HepG2 (cell line): ENCODE results near the gene RPS6KL1. TPM values are rescaled to one million over a fixed set of nuclear protein-coding genes. Genes with fewer than 3 reads are reported as not detected.

Experiments used
- DMAP1 ChIP-seq: IDR thresholded peaks from 2 replicates; pipeline ENCODE4 v1.6.1; 2016
- RFX3 ChIP-seq: IDR thresholded peaks from 2 replicates; pipeline ENCODE4 v1.6.1; 2016; ENCODE audit warnings: missing biosample characterization, missing genetic modification reagents
- TBX3 ChIP-seq: fragments of 450-650 bp; IDR thresholded peaks from 2 replicates; pipeline ENCODE4 v1.6.1; 2017; ENCODE audit warnings: antibody characterized with exemption, mild to moderate bottlenecking, inconsistent platforms, borderline replicate concordance
- ZEB1 ChIP-seq: IDR thresholded peaks from 2 replicates; pipeline ENCODE4 v1.6.1; 2012; ENCODE audit warnings: mild to moderate bottlenecking, low read depth, inconsistent platforms; ENCODE audit not compliant: insufficient replicate concordance
- ZNF383 ChIP-seq: sonication (generic); formaldehyde crosslinking; IDR thresholded peaks from 2 replicates; pipeline ENCODE4 v1.4.0; 2020; ENCODE audit warnings: missing genetic modification reagents, mild to moderate bottlenecking, borderline replicate concordance
- ZNF674 ChIP-seq: sonication (generic); formaldehyde crosslinking; IDR thresholded peaks from 2 replicates; pipeline ENCODE4 v1.5.0; 2020; ENCODE audit warnings: low read depth, mild to moderate bottlenecking, missing genetic modification reagents
- ZNF737 ChIP-seq: sonication (generic); formaldehyde crosslinking; IDR thresholded peaks from 2 replicates; pipeline ENCODE4 v1.5.0; 2020; ENCODE audit warnings: missing genetic modification reagents, mild to moderate bottlenecking, borderline replicate concordance
- ZNF878 ChIP-seq: sonication (generic); formaldehyde crosslinking; IDR thresholded peaks from 2 replicates; pipeline ENCODE4 v1.8.1; 2023; ENCODE audit warnings: mild to moderate bottlenecking, missing genetic modification reagents, moderate library complexity
- polyA plus RNA-seq, 8 experiments: library from polyadenylated mRNA; depleted of rRNA in 3 of 8; stranded (reverse) in 7 of 8; unstranded in 1 of 8; fragments of >200 nt; fragmentation: Illumina TruSeq in 4 of 8; extraction: Trizol in 4 of 8; gene quantifications; 2 replicates each; pipeline versions ENCODE4 v1.2.1 to v1.2.3, GENCODE V29; 2011 to 2016; ENCODE audit warnings: low read depth in 4 of 8, missing spikeins in 1 of 8, mixed read lengths in 1 of 8; ENCODE audit not compliant: insufficient read depth in 1 of 8
- total RNA-seq, 5 experiments: library from RNA; depleted of rRNA; stranded (reverse); fragments of >200 nt; fragmentation: Illumina TruSeq; extraction: Trizol; gene quantifications; 2 replicates each; pipeline ENCODE4 v1.2.3, GENCODE V29; 2016; ENCODE audit warnings: low read depth in 1 of 5
- TF ChIP-seq, protein P1 (sequence below): sonication (generic); formaldehyde crosslinking; IDR thresholded peaks from 2 replicates; pipeline ENCODE4 v1.4.0; 2020; ENCODE audit warnings: missing genetic modification reagents
- TF ChIP-seq, protein P2 (sequence below): IDR thresholded peaks from 2 replicates; pipeline ENCODE4 v1.4.0; 2020; ENCODE audit warnings: mild to moderate bottlenecking, missing genetic modification reagents
- TF ChIP-seq, protein P3 (sequence below): sonication (generic); formaldehyde crosslinking; IDR thresholded peaks from 2 replicates; pipeline ENCODE4 v1.4.0; 2020; ENCODE audit warnings: missing genetic modification reagents, borderline replicate concordance
- TF ChIP-seq, protein P4 (sequence below): sonication (generic); formaldehyde crosslinking; IDR thresholded peaks from 2 replicates; pipeline ENCODE4 v1.4.0; 2020; ENCODE audit warnings: missing genetic modification reagents

RPS6KL1 gene
- total and polyA plus RNA-seq, 2 of the 13 experiments (the other 11 are each of a cell fraction or from before 2014, with no cell fraction given), result 6.5 to 11.5 TPM

DNA sequence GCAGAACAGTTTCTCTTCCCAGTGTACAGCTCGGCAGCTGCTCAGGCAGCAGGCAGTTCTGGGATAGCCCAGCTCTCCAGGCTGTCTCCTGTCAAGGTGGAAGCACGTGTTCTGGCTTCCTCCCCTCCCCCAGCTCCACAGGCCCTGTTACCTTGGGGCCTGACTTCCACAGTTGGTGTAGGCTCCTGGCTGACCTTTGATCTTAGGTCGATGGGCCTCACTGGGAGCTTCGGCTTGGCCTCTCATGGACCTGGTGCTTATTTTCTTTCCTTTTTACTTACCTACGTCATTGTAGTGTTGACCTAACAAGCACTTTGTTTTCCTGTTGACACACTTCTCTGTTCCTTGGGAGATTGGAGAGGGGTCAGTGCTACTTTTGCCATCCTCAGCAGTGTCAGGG is 24.4 kb downstream of the RPS6KL1 start (continued):
- TF ChIP-seq, protein P1, sequence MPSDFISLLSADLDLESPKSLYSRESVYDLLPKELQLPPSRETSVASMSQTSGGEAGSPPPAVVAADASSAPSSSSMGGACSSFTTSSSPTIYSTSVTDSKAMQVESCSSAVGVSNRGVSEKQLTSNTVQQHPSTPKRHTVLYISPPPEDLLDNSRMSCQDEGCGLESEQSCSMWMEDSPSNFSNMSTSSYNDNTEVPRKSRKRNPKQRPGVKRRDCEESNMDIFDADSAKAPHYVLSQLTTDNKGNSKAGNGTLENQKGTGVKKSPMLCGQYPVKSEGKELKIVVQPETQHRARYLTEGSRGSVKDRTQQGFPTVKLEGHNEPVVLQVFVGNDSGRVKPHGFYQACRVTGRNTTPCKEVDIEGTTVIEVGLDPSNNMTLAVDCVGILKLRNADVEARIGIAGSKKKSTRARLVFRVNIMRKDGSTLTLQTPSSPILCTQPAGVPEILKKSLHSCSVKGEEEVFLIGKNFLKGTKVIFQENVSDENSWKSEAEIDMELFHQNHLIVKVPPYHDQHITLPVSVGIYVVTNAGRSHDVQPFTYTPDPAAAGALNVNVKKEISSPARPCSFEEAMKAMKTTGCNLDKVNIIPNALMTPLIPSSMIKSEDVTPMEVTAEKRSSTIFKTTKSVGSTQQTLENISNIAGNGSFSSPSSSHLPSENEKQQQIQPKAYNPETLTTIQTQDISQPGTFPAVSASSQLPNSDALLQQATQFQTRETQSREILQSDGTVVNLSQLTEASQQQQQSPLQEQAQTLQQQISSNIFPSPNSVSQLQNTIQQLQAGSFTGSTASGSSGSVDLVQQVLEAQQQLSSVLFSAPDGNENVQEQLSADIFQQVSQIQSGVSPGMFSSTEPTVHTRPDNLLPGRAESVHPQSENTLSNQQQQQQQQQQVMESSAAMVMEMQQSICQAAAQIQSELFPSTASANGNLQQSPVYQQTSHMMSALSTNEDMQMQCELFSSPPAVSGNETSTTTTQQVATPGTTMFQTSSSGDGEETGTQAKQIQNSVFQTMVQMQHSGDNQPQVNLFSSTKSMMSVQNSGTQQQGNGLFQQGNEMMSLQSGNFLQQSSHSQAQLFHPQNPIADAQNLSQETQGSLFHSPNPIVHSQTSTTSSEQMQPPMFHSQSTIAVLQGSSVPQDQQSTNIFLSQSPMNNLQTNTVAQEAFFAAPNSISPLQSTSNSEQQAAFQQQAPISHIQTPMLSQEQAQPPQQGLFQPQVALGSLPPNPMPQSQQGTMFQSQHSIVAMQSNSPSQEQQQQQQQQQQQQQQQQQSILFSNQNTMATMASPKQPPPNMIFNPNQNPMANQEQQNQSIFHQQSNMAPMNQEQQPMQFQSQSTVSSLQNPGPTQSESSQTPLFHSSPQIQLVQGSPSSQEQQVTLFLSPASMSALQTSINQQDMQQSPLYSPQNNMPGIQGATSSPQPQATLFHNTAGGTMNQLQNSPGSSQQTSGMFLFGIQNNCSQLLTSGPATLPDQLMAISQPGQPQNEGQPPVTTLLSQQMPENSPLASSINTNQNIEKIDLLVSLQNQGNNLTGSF (CRISPR knock-in tag), result no peak
- no peak for TF ChIP-seq ZNF383
- no peak for TF ChIP-seq ZNF674 (CRISPR knock-in tag)
- peak; percentile 76 for TF ChIP-seq DMAP1
- TF ChIP-seq TBX3, result no peak
- TF ChIP-seq, protein P2, sequence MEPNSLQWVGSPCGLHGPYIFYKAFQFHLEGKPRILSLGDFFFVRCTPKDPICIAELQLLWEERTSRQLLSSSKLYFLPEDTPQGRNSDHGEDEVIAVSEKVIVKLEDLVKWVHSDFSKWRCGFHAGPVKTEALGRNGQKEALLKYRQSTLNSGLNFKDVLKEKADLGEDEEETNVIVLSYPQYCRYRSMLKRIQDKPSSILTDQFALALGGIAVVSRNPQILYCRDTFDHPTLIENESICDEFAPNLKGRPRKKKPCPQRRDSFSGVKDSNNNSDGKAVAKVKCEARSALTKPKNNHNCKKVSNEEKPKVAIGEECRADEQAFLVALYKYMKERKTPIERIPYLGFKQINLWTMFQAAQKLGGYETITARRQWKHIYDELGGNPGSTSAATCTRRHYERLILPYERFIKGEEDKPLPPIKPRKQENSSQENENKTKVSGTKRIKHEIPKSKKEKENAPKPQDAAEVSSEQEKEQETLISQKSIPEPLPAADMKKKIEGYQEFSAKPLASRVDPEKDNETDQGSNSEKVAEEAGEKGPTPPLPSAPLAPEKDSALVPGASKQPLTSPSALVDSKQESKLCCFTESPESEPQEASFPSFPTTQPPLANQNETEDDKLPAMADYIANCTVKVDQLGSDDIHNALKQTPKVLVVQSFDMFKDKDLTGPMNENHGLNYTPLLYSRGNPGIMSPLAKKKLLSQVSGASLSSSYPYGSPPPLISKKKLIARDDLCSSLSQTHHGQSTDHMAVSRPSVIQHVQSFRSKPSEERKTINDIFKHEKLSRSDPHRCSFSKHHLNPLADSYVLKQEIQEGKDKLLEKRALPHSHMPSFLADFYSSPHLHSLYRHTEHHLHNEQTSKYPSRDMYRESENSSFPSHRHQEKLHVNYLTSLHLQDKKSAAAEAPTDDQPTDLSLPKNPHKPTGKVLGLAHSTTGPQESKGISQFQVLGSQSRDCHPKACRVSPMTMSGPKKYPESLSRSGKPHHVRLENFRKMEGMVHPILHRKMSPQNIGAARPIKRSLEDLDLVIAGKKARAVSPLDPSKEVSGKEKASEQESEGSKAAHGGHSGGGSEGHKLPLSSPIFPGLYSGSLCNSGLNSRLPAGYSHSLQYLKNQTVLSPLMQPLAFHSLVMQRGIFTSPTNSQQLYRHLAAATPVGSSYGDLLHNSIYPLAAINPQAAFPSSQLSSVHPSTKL (CRISPR knock-in tag), result peak; percentile 87
- no peak for TF ChIP-seq RFX3 (CRISPR knock-in tag)
- peak; percentile 78; the same call in 1 of the 2 replicates for TF ChIP-seq ZNF878
- TF ChIP-seq, protein P3, sequence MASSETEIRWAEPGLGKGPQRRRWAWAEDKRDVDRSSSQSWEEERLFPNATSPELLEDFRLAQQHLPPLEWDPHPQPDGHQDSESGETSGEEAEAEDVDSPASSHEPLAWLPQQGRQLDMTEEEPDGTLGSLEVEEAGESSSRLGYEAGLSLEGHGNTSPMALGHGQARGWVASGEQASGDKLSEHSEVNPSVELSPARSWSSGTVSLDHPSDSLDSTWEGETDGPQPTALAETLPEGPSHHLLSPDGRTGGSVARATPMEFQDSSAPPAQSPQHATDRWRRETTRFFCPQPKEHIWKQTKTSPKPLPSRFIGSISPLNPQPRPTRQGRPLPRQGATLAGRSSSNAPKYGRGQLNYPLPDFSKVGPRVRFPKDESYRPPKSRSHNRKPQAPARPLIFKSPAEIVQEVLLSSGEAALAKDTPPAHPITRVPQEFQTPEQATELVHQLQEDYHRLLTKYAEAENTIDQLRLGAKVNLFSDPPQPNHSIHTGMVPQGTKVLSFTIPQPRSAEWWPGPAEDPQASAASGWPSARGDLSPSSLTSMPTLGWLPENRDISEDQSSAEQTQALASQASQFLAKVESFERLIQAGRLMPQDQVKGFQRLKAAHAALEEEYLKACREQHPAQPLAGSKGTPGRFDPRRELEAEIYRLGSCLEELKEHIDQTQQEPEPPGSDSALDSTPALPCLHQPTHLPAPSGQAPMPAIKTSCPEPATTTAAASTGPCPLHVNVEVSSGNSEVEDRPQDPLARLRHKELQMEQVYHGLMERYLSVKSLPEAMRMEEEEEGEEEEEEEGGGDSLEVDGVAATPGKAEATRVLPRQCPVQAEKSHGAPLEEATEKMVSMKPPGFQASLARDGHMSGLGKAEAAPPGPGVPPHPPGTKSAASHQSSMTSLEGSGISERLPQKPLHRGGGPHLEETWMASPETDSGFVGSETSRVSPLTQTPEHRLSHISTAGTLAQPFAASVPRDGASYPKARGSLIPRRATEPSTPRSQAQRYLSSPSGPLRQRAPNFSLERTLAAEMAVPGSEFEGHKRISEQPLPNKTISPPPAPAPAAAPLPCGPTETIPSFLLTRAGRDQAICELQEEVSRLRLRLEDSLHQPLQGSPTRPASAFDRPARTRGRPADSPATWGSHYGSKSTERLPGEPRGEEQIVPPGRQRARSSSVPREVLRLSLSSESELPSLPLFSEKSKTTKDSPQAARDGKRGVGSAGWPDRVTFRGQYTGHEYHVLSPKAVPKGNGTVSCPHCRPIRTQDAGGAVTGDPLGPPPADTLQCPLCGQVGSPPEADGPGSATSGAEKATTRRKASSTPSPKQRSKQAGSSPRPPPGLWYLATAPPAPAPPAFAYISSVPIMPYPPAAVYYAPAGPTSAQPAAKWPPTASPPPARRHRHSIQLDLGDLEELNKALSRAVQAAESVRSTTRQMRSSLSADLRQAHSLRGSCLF (CRISPR knock-in tag), result no peak
- no peak for TF ChIP-seq ZEB1
- TF ChIP-seq, protein P4, sequence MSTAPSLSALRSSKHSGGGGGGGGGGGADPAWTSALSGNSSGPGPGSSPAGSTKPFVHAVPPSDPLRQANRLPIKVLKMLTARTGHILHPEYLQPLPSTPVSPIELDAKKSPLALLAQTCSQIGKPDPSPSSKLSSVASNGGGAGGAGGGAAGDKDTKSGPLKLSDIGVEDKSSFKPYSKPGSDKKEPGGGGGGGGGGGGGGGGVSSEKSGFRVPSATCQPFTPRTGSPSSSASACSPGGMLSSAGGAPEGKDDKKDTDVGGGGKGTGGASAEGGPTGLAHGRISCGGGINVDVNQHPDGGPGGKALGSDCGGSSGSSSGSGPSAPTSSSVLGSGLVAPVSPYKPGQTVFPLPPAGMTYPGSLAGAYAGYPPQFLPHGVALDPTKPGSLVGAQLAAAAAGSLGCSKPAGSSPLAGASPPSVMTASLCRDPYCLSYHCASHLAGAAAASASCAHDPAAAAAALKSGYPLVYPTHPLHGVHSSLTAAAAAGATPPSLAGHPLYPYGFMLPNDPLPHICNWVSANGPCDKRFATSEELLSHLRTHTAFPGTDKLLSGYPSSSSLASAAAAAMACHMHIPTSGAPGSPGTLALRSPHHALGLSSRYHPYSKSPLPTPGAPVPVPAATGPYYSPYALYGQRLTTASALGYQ (CRISPR knock-in tag), result no peak
- TF ChIP-seq ZNF737 (CRISPR knock-in tag), result no peak
